HG02981 (cell line): Measurements from ENCODE around the gene NRXN2.
"Not testable (repeated sequence)": the region's sequence is repeated elsewhere in the genome, so short reads cannot be mapped to it uniquely, and the experiment has no call there.

Experiments used
- ATAC-seq: cut with Tn5 transposase; IDR thresholded peaks from one replicate; pipeline ENCODE4 v1.9.1; 2021; ENCODE audit warnings: mild to moderate bottlenecking, moderate library complexity; ENCODE audit not compliant: unreplicated experiment

Gene NRXN2

DNA sequence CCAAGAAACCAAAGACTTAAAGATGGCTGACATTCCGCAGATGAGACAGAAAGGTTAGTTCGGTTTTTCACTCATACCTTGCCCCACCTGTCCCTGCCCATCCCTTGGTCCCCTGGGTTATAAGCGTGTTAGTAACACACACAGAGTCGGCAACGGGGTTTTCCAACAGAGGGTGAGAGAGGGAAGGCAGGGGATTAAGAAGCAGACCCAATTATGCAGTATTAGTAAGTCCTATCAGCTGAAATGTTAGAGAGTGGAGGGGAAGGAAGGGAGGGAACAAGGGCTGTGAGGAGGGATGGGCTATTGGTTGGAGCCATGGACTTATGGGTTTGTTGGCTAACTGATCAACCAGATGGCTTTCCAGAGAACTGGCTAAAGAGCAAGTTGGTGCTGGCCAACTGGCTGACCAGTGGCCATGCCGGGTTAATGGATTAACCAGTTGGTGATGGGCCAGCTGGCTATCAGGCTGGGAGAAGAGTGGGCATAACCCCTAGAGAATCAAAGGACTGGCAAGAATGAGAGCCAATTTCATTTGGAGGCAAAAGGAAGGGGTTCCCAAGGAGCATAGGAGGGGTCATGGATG lies 45.5 kb downstream of the NRXN2 start:
- ATAC-seq: no peak

DNA sequence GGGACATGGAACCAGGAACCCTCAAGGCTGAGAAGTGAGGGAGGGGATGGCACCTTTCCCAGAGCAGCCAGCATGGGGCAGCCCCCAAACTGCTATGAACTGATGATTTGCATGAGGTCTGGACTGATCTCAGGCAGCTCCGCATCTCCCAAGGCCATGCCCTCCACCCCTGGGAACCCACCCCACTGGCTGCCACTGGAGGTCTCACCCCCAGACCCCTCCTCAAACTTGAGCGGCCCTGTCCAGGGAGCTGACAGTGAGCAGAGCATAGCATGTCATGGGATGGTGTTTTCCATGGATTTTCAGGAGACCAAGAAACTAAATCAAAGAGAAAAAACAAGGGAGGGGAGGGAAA lies 46.8 kb downstream of the NRXN2 start:
- no peak for ATAC-seq

DNA sequence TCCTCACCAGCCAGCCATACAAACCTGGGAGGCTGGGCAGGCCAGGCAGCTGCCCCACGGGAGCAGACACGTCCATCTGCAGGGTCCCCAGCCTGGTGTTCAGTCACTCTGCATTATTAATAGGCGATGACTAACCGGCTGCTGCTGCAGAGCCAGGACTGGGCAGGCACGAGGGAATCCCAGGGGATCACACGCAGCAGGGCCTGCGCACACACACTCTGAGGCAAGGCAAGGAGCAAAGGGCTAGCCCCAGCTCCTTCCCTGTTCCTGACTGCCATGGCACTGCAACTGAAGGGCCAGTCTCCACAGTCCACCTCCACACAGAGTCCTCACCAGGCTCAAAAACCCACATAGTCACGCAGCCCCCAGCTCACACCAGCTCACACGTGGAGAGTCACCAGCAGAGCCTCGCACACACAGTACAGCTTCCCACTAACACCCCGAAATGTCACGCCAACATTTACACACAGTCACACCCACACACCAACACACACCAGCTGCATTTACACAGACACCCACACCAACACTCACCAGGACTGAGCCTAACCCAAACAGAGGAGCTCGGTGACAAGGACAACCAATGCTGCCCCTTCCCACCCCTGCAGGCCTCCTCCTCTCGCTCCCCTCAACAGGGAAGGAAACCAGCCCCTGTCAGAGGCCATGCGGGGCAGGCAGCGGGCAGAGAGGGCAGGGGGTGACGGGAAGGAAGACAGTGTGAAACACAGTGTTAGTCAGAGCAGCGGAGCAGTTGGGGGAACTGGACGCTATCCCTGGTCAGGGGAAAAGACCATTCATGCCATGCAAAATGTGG lies 47.3 kb downstream of the NRXN2 start:
- ATAC-seq: no peak

DNA sequence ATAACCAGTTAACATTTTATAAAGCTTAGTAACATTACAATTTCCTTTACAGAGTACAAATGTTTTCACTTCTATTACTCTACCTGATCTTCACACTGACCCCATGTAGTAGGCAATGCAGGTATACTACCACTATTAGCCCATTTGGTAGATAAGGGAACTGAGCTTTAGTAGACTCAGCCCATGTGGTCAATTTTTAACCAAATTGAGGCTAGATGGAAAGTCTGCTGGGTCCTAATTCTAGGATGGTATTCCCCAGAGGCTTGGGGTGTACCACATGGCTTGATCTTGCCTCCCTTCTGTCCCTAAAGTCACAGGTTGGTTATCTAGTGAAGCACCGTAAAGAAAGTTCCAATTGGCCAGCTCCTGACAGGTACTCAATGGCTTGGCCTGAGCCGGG lies 48.2 kb downstream of the NRXN2 start:
- no peak for ATAC-seq

DNA sequence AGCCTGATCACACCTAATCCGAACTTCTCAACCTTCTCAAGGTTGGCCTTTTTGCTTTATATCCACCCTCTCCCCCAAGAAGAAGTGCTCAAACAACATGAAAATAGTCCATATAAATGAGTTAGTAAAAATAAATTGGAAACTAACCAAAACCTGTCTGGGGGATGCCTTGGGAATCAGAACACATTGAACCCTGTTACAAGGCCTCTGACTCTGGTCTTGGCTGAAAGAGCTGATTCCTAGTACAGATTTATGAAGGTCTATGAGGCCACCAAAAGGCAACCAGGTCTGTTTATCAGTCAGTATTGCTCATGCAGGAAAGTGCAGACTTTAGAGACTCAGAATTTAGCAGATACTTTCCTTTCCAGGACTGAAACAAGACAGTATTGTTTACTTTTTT lies 49.7 kb downstream of the NRXN2 start:
- ATAC-seq: no peak

DNA sequence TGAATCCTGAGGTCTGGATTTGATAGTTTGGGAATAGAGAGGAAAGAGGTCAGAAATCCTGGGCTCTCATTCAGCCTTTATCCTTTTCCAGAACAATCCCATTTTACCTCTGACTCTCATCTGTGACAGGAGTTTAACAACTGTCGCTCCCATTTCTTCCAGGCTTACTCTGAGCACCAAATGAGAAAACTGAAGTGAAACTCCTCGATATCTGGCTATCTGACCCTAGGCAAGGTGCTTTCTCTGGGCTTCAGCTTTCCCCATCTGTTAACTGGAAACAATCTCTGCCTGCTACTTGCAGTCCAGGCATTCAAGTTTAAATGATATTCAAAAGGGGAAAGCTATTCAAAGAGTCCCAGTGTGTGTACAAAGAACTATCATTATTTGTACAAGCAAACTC lies 50.1 kb downstream of the NRXN2 start:
- ATAC-seq: no peak

DNA sequence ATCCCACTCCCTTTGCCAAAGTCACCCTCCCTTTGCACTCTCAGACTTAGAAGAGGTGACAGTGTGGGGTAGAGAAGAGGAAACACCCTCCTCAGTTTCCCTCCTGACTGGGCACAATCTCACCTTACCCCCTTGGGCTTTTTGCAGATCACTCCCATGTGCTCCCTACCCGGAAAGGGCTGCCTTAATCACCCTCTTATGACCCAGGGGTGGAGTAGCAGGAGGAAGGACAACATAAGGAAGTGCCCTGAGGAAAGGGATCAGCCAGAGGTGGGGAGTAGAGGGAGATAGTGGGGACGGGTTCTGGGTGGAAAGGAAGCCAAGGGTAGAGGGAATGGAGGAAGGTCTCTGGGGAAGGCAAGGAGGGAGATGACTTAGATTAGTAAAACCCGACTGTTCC lies 52.0 kb downstream of the NRXN2 start:
- no peak for ATAC-seq

DNA sequence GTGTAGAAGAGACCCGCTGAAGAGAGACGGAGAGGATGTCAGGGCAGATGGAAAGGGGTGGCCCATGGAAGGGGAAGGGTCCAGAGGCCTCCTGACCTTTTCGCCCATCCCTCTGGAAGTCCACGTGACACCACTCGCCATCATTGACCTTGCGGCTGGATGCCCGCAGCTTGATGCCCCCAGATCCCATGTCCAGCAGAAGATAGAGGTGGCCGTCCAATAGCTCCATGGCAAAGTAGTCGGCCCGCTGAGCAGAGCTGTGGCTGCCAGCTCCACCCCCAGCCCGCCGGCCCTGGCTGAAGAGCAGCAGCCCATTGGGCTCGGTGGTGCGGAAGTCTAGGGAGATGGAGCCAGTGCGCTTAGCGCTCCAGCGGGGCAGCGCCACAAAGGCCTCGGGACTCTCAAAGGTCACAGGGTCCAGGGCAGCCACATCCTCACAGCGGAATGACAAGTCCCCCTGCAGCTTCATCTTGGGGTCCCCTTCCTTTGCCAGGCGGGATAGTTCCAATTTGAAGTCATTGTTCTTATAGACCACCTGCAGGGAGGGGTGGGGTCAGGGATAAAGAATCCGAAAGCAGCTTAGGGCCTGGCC lies 55.7 kb downstream of the NRXN2 start:
- no peak for ATAC-seq

DNA sequence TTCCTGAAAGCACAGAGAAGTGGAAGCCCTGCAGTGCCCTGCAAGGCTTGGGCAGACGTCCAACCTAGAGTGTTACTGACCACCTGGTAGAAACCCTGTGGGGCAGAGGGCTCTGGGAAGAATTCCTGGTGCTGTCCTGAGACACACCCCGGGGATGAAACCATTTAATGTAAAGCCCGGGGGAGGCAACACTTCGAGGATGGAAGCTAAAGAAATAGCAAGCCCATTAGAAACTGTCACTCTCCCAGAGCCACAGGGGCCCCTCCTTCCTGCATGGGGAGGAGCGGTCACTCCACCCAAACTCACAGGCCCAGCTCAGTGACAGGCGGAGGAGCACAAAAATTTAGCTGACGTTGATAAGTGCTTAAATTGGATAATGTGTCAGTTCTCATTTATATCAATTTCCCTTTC lies 57.6 kb downstream of the NRXN2 start:
- no peak for ATAC-seq

DNA sequence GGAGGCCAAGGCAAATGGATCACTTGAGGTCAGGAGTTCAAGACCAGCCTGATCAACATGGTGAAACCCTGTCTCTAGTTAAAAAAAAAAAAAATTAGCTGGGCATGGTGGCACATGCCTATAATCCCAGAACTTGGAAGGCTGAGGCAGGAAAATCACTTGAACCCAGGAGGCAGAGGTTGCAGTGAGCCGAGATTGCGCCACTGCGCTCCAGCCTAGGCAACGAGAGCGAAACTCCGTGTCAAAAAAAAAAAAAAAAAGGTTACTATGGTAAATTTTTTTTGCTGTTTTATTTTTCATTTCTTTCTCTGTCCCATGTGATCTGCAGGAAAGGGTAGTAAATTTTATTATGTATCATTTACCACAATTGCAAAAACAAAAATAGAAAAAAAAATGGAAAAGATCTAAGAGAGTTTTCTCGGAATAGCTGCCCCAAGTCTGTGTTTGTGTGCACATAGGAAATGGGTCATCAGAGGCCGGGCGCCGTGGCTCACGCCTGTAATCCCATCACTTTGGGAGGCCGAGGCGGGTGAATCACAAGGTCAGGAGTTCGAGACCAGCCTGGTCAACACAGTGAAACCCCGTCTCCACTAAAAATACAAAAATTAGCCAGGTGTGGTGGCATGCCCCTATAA lies 58.6 kb downstream of the NRXN2 start:
- not testable (repeated sequence) for ATAC-seq

DNA sequence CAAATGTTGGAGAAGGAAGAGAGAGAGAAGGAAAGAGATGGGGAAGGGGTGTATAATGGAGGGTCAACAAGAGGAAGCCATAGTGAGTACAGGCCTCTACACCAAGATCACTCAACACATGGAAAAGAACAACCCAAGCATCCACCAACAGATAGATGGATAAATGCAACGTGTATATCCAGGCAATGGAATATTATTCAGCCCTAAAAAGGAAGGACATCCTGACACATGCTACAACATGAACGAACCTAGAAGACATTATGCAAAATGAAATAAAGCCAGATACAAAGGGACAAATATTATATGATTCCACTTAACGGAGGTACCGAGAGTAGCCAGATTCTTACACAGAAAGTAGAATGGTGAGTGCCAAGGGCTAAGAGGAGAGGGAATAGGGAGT lies 59.3 kb downstream of the NRXN2 start:
- no peak for ATAC-seq

DNA sequence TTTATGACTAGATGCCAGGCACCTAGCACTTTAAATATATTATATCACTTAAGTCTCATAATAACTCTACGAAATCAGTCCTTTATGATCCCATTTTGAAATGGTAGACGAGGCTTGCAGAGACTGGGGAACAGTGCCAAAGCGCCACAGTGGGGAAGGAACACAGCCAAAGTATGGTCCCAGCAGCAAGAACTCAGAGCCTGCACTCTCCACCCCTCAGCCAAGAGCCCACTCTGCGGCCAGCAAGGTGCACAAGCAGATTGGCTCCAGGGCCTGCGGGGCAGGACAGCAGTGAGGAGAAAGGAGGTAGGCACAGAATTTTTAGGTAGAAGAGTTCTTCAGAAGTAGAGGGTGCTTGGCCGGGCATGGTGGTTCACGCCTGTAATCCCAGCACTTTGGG lies 61.4 kb downstream of the NRXN2 start:
- ATAC-seq: no peak

DNA sequence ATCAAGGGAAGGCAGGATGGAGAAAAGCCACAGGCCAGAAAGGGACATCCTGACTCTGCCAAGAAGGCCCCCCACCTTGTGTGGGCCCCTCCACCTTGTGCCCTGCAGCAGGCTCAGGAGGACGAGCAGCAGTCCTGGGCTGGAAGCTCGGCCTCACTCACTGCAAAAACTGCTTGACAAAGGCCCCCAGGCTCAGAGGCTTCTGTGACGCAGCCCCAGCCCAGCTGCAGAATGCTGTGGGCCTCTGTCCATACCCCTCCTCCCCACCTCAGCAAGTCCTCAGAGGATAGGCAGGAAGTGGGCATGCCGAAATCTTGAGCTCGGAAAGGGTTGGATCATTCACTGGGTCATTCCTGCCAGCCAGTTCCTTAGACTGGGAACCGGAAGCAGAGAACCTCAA lies 61.9 kb downstream of the NRXN2 start:
- ATAC-seq: no peak

DNA sequence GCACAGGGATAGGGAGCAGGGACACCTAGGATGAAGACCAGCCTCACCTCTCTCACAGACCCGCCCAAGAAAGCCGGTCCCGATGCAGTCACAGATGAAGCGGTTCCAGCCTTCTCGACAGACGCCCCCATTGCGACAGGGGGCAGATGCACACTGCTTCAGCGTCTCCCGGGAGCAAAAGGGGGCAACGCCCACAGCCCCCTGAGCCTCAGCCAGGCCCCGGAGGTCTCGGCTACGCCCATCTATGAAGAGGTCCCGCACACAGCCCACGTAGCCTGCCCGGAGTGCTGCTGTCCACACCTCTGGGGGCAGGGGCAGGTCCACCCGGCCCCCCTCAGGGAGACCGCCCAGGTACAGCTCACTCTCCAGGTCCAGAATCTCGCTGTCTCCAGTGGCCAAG lies 62.3 kb downstream of the NRXN2 start:
- ATAC-seq: no peak

DNA sequence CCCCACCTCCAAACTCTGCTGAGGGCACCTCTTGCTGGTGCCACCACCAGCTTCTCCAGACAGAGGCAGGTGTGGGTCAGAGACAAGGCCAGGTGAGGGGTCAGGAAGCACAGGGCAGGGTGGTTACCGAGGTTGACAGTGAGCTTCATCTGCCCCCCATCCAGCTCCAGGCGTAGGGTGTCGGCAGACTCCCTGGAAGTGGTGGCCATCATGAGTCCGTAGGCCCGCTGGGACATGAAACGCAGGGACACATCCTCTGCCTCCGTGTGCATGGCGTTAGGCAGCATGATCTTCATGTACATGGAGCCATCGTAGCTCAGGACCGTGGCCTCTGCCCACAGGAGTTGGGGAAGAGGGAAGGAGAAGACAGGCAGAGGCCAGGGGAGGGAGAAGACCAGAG lies 62.8 kb downstream of the NRXN2 start:
- ATAC-seq: no peak

DNA sequence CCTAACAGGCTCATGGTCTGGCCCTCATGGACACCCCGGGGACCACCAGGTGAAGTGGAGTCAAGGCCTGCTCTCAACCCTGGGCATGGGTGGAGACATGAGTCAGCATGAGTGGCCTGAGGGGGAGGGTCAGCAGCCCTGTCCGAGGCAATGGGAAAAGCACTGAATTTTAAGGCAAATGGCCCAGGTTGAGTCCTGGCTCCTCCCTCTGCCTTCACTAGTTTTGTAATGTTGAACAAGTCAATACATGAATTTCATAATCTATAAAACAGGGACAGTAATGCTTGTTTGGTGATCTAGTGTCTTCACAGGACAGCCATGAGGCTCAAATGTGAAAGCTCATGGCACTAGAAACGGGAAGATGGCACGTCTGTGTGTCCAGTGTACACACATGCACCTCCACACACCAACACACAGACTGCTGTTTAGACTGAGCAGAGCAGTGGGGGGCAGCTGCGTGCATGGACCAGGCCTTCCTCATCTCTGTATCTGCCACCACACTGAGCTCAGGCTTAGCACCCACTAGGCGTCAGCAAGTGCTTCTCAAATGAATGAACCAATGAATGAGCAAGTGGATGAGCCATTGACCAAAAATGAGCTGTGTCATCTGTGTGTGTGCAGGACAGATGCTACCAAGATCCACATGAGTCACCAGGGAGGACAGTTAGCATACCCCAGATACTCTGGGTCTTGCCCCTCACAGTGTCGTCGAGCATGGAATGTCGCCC lies 63.4 kb downstream of the NRXN2 start:
- no peak for ATAC-seq

DNA sequence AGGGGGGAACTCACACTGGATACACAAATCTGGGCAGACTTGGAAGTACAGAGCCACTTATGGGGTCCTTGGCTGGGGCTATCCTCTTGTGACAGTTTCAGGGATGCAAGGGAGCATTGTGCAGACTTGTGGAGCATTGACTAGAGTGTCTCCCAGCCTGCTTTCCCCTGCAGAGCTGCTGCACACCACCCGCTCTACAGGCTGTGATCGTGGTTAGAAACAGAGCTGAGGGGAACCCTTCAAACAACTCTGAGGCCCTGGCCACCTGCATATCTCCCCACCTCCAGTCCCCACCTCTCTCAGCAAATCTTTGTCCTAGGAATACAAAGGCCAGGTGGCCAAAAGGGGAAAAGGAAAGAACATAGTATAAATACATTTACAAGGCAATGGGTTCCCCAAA lies 64.7 kb downstream of the NRXN2 start:
- ATAC-seq: no peak

DNA sequence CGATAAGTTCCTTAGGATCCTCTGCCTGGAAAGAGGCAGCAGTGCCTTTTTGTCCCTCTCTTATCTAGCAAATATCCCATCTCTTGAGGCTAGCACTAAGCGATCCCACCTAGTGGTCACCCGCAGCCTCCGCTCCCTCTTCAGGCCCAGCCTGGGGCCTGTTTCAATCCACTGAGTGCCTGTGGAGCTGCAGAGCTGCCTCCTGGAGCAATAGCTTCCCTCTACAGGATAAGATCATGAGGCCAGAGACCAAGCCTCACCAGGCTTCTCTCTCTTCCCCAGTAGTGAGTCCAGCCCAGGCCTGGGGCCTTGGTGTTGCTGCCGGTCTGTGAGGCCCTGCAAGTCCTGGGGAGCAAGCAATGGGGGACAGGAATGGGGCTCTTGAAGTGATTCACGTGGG lies 66.1 kb downstream of the NRXN2 start:
- ATAC-seq: no peak

DNA sequence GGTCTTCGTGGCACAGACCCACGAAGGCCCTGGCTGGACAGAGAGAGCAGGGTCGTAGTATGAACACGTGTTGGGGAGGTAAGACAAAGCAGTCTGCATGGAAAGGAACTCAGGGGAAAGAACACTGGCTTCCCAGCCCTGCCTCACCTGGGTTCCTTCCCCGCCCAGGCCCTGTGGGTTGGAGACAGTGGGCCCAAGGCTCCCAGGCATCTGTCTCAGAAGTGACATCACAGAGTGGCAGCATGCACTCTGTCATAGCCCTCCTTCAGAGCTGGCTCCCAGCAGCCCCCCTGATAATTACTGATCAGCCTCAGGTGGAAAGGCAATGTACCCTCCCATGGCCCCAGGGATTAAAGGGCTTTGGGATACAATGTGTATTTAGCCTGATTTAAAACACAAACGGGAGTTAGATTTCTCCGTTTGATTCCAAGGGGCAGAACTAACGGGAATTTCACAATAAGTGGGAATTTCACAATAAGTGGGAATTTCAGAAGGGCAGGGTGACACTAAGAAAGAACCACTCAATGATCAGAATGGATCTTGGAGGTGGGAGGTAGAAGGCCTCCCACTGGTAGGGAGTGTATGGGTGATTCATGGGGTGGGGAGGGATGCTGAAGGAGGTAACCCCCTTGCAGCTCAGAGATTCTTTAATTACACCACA lies 66.9 kb downstream of the NRXN2 start:
- no peak for ATAC-seq

DNA sequence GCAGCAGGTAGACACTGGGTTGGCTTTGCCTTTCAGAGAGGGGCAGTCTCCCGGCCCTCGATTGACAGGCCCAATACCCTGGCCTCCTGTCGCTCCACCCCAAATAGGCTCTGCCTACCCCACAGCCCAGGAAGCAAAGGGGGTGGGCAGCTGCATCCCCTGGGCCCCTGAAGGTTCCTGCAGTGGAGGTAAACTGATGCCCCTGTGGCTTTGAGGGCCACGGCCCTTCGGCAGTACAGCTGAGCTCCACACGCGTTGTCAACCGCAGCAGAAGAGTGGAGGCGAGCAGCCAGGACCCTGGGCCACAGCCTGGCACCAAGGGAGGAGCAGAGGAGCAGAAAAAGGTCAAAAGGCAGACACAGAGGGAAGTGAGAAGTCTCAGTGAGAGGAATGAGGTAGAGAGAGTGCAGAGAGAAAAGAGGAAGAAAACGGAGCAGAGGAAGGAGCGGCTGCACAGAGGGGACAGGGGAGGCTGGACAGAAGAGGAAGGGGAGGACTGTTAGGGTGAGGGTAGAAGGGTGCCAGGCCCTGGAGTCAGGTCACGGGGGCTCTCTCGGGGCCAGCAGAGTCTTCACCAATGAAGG lies 67.9 kb downstream of the NRXN2 start:
- no peak for ATAC-seq

DNA sequence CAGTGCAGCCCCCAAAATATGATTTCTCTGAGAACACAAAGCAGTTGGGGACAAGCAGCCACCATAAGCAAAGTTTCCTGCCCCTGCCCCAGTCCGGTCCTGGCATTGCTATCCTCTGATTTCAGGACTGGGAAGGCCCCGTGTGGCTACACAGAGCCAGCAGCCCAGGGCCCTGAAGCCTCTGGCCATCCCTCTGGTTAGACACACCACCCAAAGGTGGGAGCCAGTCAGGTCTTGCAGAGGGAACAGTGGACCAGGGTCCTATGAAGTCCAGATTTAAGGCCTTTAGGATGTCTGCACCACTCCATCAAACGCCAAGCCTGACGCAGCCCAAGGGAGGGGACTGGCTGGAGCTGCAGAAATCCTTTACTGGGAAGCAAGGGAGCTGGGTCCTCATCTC lies 68.6 kb downstream of the NRXN2 start:
- no peak for ATAC-seq
